Esophagus squamous epithelium (tissue), 4 donors: Measurements from ENCODE around the gene PM20D1.

Experiments used
- POLR2A ChIP-seq, 4 donors: fragments of 450-650 bp; IDR thresholded peaks; one replicate each; pipeline ENCODE4 v1.6.1; 2017; ENCODE audit warnings: antibody characterized with exemption in 4 of 4, mild to moderate bottlenecking in 4 of 4, moderate library complexity in 3 of 4
- TF ChIP-seq, protein P1 (sequence below), 6 experiments: fragments of 450-650 bp in 4 of 6; fragments of 200-600 bp in 2 of 6; sonication (generic) in 2 of 6; IDR thresholded peaks; one replicate each; pipeline ENCODE4 v1.5.1; 2016 to 2019; ENCODE audit warnings: antibody characterized with exemption in 6 of 6, mild to moderate bottlenecking in 4 of 6, moderate library complexity in 4 of 6

DNA sequence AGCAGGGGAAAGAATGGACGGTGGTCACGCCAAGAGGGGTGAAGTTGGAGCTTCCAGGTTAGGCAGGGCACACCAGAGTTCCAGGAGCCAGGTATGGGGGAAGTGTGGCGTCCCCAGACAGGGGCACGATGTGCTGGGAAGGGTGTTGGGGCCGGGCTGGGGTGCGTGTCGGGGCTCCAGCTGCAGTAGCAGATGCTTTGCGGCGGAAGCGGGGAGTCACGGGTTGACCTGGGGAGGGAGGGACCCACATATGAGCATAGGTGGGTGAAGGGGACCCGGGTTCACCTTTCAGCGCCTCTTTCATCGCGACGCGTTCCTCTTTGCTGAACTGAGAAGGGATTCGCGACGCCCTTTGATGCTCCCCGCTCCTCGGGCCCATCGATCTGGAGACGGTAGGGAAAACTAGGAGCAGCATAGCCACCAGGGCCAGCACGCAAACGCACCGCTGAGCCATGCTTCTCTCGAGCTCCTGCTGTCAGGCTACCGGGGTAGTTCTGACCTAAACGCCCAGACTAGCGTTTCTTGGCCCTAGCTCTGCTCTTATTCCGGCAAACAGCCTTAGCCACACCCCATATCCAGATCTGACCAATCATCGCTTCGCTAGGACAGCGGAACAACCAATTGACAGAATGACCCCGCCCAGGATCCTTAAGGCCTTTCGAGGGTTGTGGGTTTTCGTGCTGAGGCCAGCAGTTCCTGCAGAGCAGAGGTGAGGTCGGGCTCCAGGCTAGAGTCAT lies at the start of gene PM20D1:
- TF ChIP-seq, protein P1, sequence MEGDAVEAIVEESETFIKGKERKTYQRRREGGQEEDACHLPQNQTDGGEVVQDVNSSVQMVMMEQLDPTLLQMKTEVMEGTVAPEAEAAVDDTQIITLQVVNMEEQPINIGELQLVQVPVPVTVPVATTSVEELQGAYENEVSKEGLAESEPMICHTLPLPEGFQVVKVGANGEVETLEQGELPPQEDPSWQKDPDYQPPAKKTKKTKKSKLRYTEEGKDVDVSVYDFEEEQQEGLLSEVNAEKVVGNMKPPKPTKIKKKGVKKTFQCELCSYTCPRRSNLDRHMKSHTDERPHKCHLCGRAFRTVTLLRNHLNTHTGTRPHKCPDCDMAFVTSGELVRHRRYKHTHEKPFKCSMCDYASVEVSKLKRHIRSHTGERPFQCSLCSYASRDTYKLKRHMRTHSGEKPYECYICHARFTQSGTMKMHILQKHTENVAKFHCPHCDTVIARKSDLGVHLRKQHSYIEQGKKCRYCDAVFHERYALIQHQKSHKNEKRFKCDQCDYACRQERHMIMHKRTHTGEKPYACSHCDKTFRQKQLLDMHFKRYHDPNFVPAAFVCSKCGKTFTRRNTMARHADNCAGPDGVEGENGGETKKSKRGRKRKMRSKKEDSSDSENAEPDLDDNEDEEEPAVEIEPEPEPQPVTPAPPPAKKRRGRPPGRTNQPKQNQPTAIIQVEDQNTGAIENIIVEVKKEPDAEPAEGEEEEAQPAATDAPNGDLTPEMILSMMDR (IDR thresholded peaks at IDR 0.05), result no peak
- TF ChIP-seq POLR2A (IDR thresholded peaks at IDR 0.05), result no peak
